ENCODE data around the gene PES1.
A peak's percentile ranks its signal among the peaks of the same experiment; 100 is the strongest.

Gene PES1

DNA sequence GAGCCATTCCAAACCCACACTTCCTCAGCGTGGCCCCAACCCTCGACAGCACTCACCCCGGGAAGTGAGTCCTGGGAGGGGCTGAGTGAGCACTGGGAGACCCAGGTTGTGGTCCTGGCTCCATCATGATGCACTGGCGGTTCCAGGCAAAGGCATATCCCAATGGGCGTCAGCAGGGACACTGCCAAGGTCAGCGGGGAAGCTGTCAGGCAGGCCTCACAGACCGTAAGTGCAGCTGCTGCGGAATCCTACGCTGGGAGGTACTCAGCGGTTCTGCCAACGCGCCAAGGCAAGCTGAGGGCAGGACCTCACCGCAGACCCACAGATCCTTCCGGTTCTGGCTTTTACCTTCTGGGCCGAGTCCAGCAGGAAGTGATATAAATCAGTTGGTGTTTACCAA, 15.9 kb downstream of the PES1 start:
- Histone ChIP-seq H3K27ac (ENCODE audit: low read depth, low read length) (no peak overlapping the region), H2BK5ac (ENCODE audit: low read depth, low read length, poor library complexity) (no peak overlapping the region), H3K79me2 (ENCODE audit: control insufficient read depth, insufficient read depth, low read length, poor library complexity) (no peaks in the 10 kb centered on the region), H3K4me2 (ENCODE audit: low read length) (no peak overlapping the region), H2AFZ (ENCODE audit: insufficient read depth, low read length, poor library complexity) (no peak overlapping the region), H2BK120ac (ENCODE audit: insufficient read depth, low read length, poor library complexity) (no peak overlapping the region), H3K79me1 (ENCODE audit: low read length) (no peaks in the 10 kb centered on the region), H3K4me3 (ENCODE audit: low read depth, low read length) (no peak overlapping the region), H3K9ac (ENCODE audit: low read length) (no peak overlapping the region), H2AK5ac (ENCODE audit: low read length) (no peak overlapping the region), H3K14ac (ENCODE audit: low read length) (no peak overlapping the region), H4K8ac (ENCODE audit: low read depth, low read length) (no peak overlapping the region), H3K18ac (ENCODE audit: low read length) (no peak overlapping the region), H4K12ac (ENCODE audit: low read depth, low read length) (no peak overlapping the region), H3K23ac (ENCODE audit: low read length) (no peak overlapping the region), H4K91ac (ENCODE audit: low read depth, low read length) (no peak overlapping the region), H3K36me3 (ENCODE audit: control insufficient read depth in 1 of 2, insufficient read depth in 2 of 2, low read length in 2 of 2) (peaks cover 46 to 53% of the 10 kb centered on the region in 2 experiments), H3K27me3 (ENCODE audit: insufficient read depth, low read length) (no peaks in the 10 kb centered on the region), H3K4me1 (ENCODE audit: control insufficient read depth in 1 of 2, insufficient read depth in 2 of 2, low read length in 2 of 2) (peaks cover 6 to 10% of the 10 kb centered on the region in 2 experiments), H2BK12ac (ENCODE audit: low read length) (no peak overlapping the region), H3K9me3 (ENCODE audit: insufficient read depth, low read depth, low read length) (no peaks in the 10 kb centered on the region), H3K4ac (ENCODE audit: low read depth, low read length) (no peak overlapping the region)
- DNase-seq: no peak
- no CpG with 5 or more reads among the region's 15 CpGs for WGBS (ENCODE audit: extremely low coverage, insufficient coverage, insufficient read length)

DNA sequence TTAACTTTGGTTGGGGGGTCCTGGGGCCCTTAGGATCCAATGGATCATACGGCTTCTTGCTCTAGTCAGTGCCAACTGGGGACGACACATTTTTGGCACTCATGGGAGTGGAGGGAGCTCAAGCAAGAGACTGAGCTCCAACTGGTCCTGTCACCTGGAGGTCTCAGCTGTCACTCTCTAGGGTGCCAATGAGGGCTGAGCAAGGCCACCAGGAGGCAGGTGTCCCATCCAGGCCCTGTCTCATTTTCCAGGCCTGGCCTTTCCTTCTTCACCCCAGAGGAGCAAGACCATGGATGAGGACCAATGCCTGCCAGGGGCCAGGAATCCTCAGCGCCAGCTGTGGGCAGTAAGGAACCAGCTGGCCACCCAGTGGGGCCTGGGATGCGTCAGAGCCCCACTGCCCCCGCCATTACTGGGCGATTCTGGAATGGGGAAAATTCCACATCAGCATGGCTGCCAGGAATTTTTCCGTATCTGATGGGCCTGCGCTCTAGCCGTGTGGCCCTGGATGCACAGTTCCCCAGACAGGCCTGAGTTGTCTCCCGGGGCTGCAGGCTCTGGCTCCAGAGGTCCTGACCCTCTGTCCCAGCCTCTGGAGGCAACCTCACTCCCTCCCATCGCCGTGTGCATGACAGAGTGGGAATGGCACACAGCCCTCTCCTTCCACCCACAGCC, 16.6 kb downstream of the PES1 start:
- Histone ChIP-seq H3K4me3 (ENCODE audit: low read depth, low read length) (no peak overlapping the region), H3K23ac (ENCODE audit: low read length) (no peak overlapping the region), H4K91ac (ENCODE audit: low read depth, low read length) (no peak overlapping the region), H3K9me3 (ENCODE audit: insufficient read depth, low read depth, low read length) (no peaks in the 10 kb centered on the region), H3K27me3 (ENCODE audit: insufficient read depth, low read length) (no peaks in the 10 kb centered on the region), H3K79me1 (ENCODE audit: low read length) (no peaks in the 10 kb centered on the region), H3K36me3 (ENCODE audit: control insufficient read depth in 1 of 2, insufficient read depth in 2 of 2, low read length in 2 of 2) (peaks cover 39 to 46% of the 10 kb centered on the region in 2 experiments), H2BK12ac (ENCODE audit: low read length) (no peak overlapping the region), H3K79me2 (ENCODE audit: control insufficient read depth, insufficient read depth, low read length, poor library complexity) (no peaks in the 10 kb centered on the region), H2AK5ac (ENCODE audit: low read length) (no peak overlapping the region), H4K12ac (ENCODE audit: low read depth, low read length) (no peak overlapping the region), H2AFZ (ENCODE audit: insufficient read depth, low read length, poor library complexity) (no peak overlapping the region), H3K14ac (ENCODE audit: low read length) (no peak overlapping the region), H3K18ac (ENCODE audit: low read length) (no peak overlapping the region), H2BK5ac (ENCODE audit: low read depth, low read length, poor library complexity) (no peak overlapping the region), H3K4me2 (ENCODE audit: low read length) (peak overlapping the region; percentile 91), H3K27ac (ENCODE audit: low read depth, low read length) (no peak overlapping the region), H3K9ac (ENCODE audit: low read length) (no peak overlapping the region), H3K4ac (ENCODE audit: low read depth, low read length) (no peak overlapping the region), H2BK120ac (ENCODE audit: insufficient read depth, low read length, poor library complexity) (no peak overlapping the region), H3K4me1 (ENCODE audit: control insufficient read depth in 1 of 2, insufficient read depth in 2 of 2, low read length in 2 of 2) (peaks cover 6 to 10% of the 10 kb centered on the region in 2 experiments), H4K8ac (ENCODE audit: low read depth, low read length) (no peak overlapping the region)
- WGBS (ENCODE audit: extremely low coverage, insufficient coverage, insufficient read length): no CpG with 5 or more reads among the region's 12 CpGs
- DNase-seq: peak; percentile 73 to 85

DNA sequence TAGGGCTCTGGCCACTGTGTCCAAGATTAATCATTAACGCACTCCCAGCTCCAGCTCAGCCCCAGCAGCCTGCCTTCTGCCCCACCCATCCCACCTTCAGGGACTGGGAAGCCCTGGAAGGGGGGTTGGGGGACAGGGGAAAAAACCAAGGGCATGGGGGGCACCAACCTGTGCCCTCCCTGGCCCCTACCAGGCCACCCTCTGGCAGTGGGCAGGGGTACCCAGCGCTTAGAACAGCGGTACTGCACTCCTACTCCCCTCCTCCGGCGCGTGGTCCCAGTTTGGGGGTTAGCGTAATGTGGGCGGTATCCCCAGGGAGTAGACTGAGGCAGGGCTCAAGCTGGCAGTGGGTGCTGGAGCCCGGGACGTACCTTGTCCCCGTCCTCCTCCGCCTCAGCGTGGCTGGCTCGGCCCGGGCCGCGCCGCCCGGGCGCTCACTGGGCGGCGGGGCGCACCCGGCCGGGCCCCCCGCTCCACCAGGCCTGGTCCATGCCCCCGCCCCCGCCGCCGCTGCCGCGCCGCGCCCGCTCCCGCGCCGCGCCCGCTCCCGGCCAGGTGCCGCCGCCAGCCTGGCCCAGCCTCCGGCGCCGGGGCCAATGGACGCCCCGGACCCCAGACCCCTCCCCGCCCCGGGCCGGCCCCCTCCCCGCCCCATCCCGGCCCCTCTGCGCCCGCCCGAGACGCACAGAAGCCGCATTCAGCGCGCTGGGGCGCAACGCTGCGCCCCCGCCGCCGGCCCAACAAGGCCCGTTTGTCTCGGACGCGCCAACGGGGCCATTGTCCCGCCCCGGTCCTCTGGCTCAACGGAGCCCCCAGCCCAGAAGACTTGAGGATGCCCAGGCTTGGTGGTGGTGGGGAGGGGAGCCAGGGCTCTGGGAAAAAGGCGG, 17.4 kb downstream of the PES1 start, which contains the start of gene GAL3ST1:
Gene GAL3ST1, minus strand, starts transcription at position 571 of the 887 bp plus-strand sequence. CDS start 17,273 bp downstream, outside the sequence.
- peaks cover 6 to 10% of the 10 kb centered on the region in 2 experiments for H3K4me1 ChIP-seq (ENCODE audit: control insufficient read depth in 1 of 2, insufficient read depth in 2 of 2, low read length in 2 of 2)
- H3K4me3 ChIP-seq (ENCODE audit: low read depth, low read length): no peak within 1 kb of the TSS
- H2AFZ ChIP-seq (ENCODE audit: insufficient read depth, low read length, poor library complexity): no peak within 1 kb of the TSS
- H3K4ac ChIP-seq (ENCODE audit: low read depth, low read length): no peak within 1 kb of the TSS
- peak within 1 kb of the TSS; percentile 91 for H3K4me2 ChIP-seq (ENCODE audit: low read length)
- H3K9me3 ChIP-seq (ENCODE audit: insufficient read depth, low read depth, low read length): no peaks in the 10 kb centered on the region
- H4K12ac ChIP-seq (ENCODE audit: low read depth, low read length): no peak within 1 kb of the TSS
- H3K18ac ChIP-seq (ENCODE audit: low read length): no peak within 1 kb of the TSS
- no peak within 1 kb of the TSS for H3K27ac ChIP-seq (ENCODE audit: low read depth, low read length)
- H3K36me3 ChIP-seq (ENCODE audit: control insufficient read depth in 1 of 2, insufficient read depth in 2 of 2, low read length in 2 of 2): peaks cover 31 to 38% of the 10 kb centered on the region in 2 experiments
- no peak within 1 kb of the TSS for H4K91ac ChIP-seq (ENCODE audit: low read depth, low read length)
- no peaks in the 10 kb centered on the region for H3K79me1 ChIP-seq (ENCODE audit: low read length)
- no peak within 1 kb of the TSS for H3K23ac ChIP-seq (ENCODE audit: low read length)
- H3K9ac ChIP-seq (ENCODE audit: low read length): no peak within 1 kb of the TSS
- no peak within 1 kb of the TSS for H4K8ac ChIP-seq (ENCODE audit: low read depth, low read length)
- no peak for DNase-seq
- no peak within 1 kb of the TSS for H2BK12ac ChIP-seq (ENCODE audit: low read length)
- H2AK5ac ChIP-seq (ENCODE audit: low read length): no peak within 1 kb of the TSS
- no peak within 1 kb of the TSS for H2BK120ac ChIP-seq (ENCODE audit: insufficient read depth, low read length, poor library complexity)
- H3K14ac ChIP-seq (ENCODE audit: low read length): no peak within 1 kb of the TSS
- H3K79me2 ChIP-seq (ENCODE audit: control insufficient read depth, insufficient read depth, low read length, poor library complexity): no peaks in the 10 kb centered on the region
- H3K27me3 ChIP-seq (ENCODE audit: insufficient read depth, low read length): no peaks in the 10 kb centered on the region
- H2BK5ac ChIP-seq (ENCODE audit: low read depth, low read length, poor library complexity): no peak within 1 kb of the TSS
- WGBS (ENCODE audit: extremely low coverage, insufficient coverage, insufficient read length): no CpG with 5 or more reads among the region's 75 CpGs

DNA sequence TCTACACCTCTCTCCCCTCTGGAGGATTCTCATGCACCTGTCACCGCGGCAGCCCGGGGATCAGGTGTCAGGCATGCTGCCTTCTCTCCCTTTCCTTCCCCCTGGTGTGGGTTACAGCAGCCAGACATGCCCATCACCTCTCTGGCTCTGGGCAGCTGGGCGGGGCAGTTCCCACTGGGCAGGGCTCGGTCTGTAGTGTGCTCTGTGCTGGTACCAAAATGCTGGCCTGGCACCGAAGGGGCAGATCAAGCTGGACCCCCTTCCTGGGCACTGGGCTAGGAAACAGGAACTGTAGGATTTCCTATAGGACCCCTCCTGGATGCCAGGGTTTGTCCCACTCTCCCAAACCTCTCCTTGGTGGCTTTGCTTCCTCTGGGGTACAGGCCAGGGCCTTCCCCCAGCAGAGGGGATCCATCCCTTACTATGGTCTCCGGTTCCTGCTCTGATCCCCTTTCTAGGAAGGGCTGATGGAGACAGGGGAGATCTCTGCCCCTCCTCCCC, 18.1 kb downstream of the PES1 start:
- H3K4me3 ChIP-seq (ENCODE audit: low read depth, low read length): no peak overlapping the region
- no peak overlapping the region for H3K4me2 ChIP-seq (ENCODE audit: low read length)
- H4K8ac ChIP-seq (ENCODE audit: low read depth, low read length): no peak overlapping the region
- H4K91ac ChIP-seq (ENCODE audit: low read depth, low read length): no peak overlapping the region
- H3K18ac ChIP-seq (ENCODE audit: low read length): no peak overlapping the region
- no peak overlapping the region for H2BK5ac ChIP-seq (ENCODE audit: low read depth, low read length, poor library complexity)
- no peak overlapping the region for H2BK120ac ChIP-seq (ENCODE audit: insufficient read depth, low read length, poor library complexity)
- H2AFZ ChIP-seq (ENCODE audit: insufficient read depth, low read length, poor library complexity): no peak overlapping the region
- no peak overlapping the region for H3K9ac ChIP-seq (ENCODE audit: low read length)
- no peak overlapping the region for H3K14ac ChIP-seq (ENCODE audit: low read length)
- no peaks in the 10 kb centered on the region for H3K9me3 ChIP-seq (ENCODE audit: insufficient read depth, low read depth, low read length)
- no peak overlapping the region for H2AK5ac ChIP-seq (ENCODE audit: low read length)
- WGBS (ENCODE audit: extremely low coverage, insufficient coverage, insufficient read length): no CpG with 5 or more reads among the region's 7 CpGs
- no peaks in the 10 kb centered on the region for H3K79me1 ChIP-seq (ENCODE audit: low read length)
- H3K79me2 ChIP-seq (ENCODE audit: control insufficient read depth, insufficient read depth, low read length, poor library complexity): no peaks in the 10 kb centered on the region
- no peak overlapping the region for H3K4ac ChIP-seq (ENCODE audit: low read depth, low read length)
- H4K12ac ChIP-seq (ENCODE audit: low read depth, low read length): no peak overlapping the region
- H3K27ac ChIP-seq (ENCODE audit: low read depth, low read length): no peak overlapping the region
- H3K27me3 ChIP-seq (ENCODE audit: insufficient read depth, low read length): no peaks in the 10 kb centered on the region
- DNase-seq: no peak
- H3K36me3 ChIP-seq (ENCODE audit: control insufficient read depth in 1 of 2, insufficient read depth in 2 of 2, low read length in 2 of 2): peaks cover 24 to 31% of the 10 kb centered on the region in 2 experiments
- H3K4me1 ChIP-seq (ENCODE audit: control insufficient read depth in 1 of 2, insufficient read depth in 2 of 2, low read length in 2 of 2): peaks cover 6 to 10% of the 10 kb centered on the region in 2 experiments
- H3K23ac ChIP-seq (ENCODE audit: low read length): no peak overlapping the region
- no peak overlapping the region for H2BK12ac ChIP-seq (ENCODE audit: low read length)

Data from trophoblast cell (in vitro differentiated cells and primary cell).